ENCODE results near the gene SYT1. TPM values are rescaled to one million over a fixed set of nuclear protein-coding genes. Genes with fewer than 3 reads are reported as not detected.
"Not testable (repeated sequence)": the region's sequence is repeated elsewhere in the genome, so short reads cannot be mapped to it uniquely, and the experiment has no call there.

The SYT1 gene
- total RNA-seq, 1 donor from 2014 or later: not detected

DNA sequence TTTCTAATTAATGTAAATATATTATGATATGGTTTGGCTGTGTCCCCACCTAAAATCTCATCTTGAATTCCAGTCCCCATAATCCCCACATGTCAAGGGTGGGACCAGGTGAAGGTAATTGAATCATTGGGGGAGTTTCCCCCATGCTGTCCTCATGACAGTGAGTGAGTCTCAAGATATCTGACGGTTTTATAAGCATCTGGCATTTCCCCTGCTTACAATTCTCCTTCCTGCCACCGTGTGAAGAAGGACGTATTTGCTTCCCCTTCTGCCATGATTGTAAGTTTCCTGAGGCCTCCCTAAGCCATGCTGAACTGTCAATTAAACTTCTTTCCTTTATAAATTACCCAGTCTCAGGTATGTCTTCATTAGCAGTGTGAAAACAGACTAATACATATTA, 562.2 kb downstream of the SYT1 start:
- intact Hi-C loops (cut with micrococcal nuclease): not testable (repeated sequence)

DNA sequence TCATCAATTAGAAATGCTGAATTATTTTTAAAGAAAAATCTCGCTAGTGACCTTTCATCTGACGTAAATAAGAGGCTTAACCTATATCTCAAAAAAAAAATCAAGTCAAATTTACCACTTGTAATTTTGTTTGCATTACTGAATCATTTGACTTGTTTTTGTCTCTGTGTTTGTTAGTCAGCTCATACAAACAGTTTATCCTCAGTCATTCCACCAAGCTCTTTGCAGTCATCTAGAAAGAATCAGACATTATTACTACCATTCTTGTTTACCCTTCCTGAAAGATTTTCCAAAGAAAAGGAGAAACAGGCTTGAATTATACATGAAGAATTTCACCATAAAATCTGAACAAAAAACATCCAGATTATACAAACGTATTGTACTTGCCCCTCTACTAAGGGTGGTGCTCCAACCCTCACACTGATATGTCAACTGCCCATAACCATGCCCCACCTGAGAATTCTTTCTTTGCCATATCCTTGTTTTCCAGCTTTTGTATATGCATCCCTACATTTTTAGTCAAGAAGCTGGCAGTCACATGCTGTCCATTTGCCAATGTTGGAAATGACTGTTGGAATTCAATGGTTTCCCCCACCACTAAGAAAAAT, 569.0 kb downstream of the SYT1 start:
- intact Hi-C loops (cut with micrococcal nuclease): no loop called here

DNA sequence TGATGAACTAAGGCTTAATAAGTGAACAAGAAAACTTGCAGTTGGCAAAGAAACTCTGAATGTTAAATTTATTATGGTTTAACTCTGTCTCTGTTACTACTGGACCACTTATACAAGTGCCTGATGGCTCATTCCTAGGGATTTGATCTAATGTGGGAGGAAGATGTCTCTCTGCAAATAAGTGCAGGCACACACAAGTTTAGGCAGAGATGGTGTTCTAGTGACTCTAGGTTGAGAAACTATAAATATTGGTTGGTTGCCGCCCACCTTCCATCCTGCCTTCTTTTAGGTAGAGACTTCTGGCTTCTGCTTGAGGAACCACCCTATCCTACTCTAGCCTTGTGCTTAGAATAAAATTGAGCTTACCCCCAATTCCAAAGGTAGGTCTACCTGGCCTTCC, 570.0 kb downstream of the SYT1 start:
- intact Hi-C loops (cut with micrococcal nuclease): no loop called here

DNA sequence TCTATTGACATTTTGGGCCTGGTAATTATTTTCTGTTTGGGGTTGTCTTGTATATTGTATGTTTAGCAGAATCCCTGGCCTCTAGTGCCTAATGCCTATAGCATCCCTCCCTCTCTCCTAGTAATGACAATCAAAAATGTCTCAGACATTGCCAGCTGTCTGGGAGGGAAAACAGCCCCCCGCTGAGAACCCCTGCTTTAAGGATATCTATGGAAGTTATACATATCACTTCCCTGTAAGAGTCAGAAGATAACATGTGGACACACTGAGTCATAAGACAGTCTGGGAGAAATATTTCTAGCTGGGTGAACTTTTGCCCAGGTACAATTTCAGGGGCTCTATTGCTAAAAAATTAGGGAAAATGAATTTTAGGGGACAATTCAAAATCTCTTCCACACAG, 571.2 kb downstream of the SYT1 start:
- intact Hi-C loops (cut with micrococcal nuclease): no loop called here

GRCh38 chr12:79438480-79439174, 574.1 kb downstream of the SYT1 start:
- intact Hi-C loops (cut with micrococcal nuclease): no loop called here

- intact Hi-C loops (cut with micrococcal nuclease): no loop called here
These were observed 574.7 kb downstream of the SYT1 start for GRCh38 chr12:79439175-79439825.

GRCh38 chr12:79441534-79441933, 577.0 kb downstream of the SYT1 start:
- intact Hi-C loops (cut with micrococcal nuclease): no loop called here

GRCh38 chr12:79442396-79442795, 577.8 kb downstream of the SYT1 start:
- intact Hi-C loops (cut with micrococcal nuclease): no loop called here

GRCh38 chr12:79444089-79444488, 579.5 kb downstream of the SYT1 start:
- intact Hi-C loops (cut with micrococcal nuclease): no loop called here

GRCh38 chr12:79448816-79449215, 584.2 kb downstream of the SYT1 start:
- intact Hi-C loops (cut with micrococcal nuclease): no loop called here

DNA sequence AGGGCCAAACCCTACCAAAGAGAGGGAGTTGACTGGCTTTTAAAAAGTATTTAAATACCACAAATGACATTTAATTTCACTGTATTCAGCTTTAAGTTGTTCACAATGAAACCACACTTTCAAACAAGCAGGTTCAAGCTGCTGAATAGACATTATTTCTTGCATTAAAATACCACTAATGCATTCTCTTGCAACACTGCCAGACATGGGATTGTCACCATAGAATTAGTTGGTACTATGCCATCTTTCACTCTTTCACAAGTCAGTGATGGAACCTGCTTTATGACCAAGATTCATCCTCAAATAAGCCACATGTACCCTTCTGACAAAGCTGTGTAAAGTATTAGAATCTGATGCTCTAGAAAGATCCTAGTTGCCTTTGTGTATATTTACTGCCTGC, 586.8 kb downstream of the SYT1 start:
- intact Hi-C loops (cut with micrococcal nuclease): no loop called here

- intact Hi-C loops (cut with micrococcal nuclease): no loop called here
These were observed 587.4 kb downstream of the SYT1 start for GRCh38 chr12:79451978-79452377.

- intact Hi-C loops (cut with micrococcal nuclease): no loop called here
These were observed 588.3 kb downstream of the SYT1 start for GRCh38 chr12:79452906-79453305.

- intact Hi-C loops (cut with micrococcal nuclease): no loop called here
These were observed 589.2 kb downstream of the SYT1 start for GRCh38 chr12:79453820-79454219.

DNA sequence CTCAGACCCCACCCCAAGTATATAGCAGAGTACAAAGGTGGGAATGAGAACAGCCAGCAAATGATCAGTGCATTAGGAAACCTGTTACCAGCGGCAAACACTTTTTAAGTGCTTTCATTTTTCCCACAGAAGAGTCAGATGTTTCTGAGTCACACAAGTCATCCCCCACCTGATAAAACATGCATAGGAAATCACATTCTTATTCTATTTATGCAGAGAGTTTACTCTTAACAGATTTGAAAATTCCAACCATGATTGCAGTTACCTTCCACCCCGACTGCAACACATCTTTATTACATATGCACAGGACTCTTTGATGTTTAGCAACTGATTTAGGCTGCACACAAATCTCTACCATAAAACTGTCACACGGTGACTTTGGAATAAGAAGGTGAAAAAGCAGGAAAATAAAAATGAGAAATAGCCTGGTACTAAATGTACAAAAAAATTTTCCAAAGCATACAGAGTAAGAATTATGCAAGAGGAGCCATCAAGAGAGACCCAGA, 589.8 kb downstream of the SYT1 start:
- intact Hi-C loops (cut with micrococcal nuclease): no loop called here

DNA sequence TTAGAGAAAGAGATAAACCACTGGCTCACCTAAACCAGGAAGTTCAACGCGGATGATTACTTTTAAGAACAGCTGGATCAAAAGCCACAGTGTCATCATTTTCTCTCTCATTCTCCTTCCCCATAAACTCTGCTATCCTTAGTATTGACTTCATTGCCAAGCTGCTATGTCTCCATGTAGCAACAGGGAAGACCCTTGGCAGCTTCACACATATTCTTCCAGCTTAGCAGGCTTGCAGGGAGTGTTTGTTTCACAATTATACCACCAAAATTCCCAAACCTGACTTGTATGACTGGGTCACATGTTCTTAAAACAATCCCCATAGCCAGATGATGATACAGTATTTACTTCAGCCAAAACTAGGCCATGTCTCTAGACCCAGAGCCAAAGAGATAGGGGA, 590.7 kb downstream of the SYT1 start:
- intact Hi-C loops (cut with micrococcal nuclease): no loop called here

- intact Hi-C loops (cut with micrococcal nuclease): no loop called here
These were observed 617.7 kb downstream of the SYT1 start for GRCh38 chr12:79482323-79482722.

GRCh38 chr12:79482921-79483320, 618.3 kb downstream of the SYT1 start:
- intact Hi-C loops (cut with micrococcal nuclease): no loop called here

GRCh38 chr12:79486154-79486553, 621.6 kb downstream of the SYT1 start:
- intact Hi-C loops (cut with micrococcal nuclease): no loop called here

DNA sequence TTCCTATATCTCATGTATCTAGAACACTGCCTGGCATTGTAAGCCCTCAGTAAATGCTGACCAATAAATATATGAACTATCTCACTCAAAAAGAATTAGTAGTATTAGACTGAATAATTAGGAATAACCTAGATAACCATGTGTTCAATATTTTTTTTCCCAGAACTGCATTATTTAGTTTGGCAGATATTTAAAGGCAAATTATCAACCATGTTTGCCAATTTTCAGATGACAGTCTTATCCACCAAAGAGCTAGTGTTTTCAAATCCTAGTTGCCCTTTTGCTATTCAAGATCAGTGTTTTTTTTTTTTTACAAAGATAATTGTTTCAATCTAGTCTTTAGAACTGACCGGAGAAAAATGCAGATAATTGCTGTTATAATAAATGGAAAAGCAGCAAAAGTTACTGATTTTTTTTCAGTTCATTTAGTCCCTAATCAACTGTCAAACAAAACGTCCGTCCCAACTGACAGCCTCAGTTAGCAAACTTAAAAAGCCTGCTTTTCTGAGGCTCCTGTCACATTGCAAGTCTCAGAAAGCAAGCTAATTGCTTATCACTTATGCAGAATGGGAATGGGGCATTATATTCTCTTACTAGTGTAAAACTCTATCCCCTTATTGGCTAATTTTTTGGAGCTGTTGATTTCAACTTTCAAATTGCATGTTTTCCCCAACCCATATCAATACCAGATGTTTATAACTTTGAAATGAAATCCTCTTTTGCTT, 623.0 kb downstream of the SYT1 start:
- intact Hi-C loops (cut with micrococcal nuclease): no loop called here

Measured in T-helper 1 cell treated with Interleukin-12 subunit alpha and Interleukin-12 subunit beta and Interleukin-4 antibody, amounts not matched to agents 30 ng/mL and 1 ng/mL, for 36 hours (primary cell).